C4-2B (cell line): Measurements from ENCODE around the gene CYFIP2.

Experiments
- H3K27ac ChIP-seq: fragments of 450-650 bp; 2 replicates; pipeline ENCODE4 v1.5.1; 2017
- CTCF ChIP-seq: fragments of 450-650 bp; conservative IDR thresholded peaks from 2 replicates; pipeline ENCODE4 v1.5.1; 2017; ENCODE audit warnings: mild to moderate bottlenecking
- ZFX ChIP-seq: fragments of 450-650 bp; IDR thresholded peaks from 2 replicates; pipeline ENCODE4 v1.6.1; 2017

The CYFIP2 gene

GRCh38 chr5:157384971-157385709 is 119.2 kb downstream of the CYFIP2 start:
- no peak for TF ChIP-seq CTCF
- no peak for TF ChIP-seq ZFX
- no peak overlapping the region for H3K27ac ChIP-seq

- no peak overlapping the region for H3K27ac ChIP-seq
- TF ChIP-seq ZFX (no peak), CTCF (no peak)
These were observed 121.2 kb downstream of the CYFIP2 start for GRCh38 chr5:157387041-157387563.

- H3K27ac ChIP-seq: no peak overlapping the region
- no peak for TF ChIP-seq CTCF
- no peak for TF ChIP-seq ZFX
These were observed 121.8 kb downstream of the CYFIP2 start for GRCh38 chr5:157387683-157388093.

GRCh38 chr5:157388111-157388710 is 122.3 kb downstream of the CYFIP2 start:
- TF ChIP-seq ZFX (no peak), CTCF (no peak)
- H3K27ac ChIP-seq: no peak overlapping the region

GRCh38 chr5:157389103-157389502 is 123.2 kb downstream of the CYFIP2 start:
- H3K27ac ChIP-seq: no peak overlapping the region
- no peak for TF ChIP-seq ZFX
- TF ChIP-seq CTCF: no peak

GRCh38 chr5:157390133-157390532 is 124.2 kb downstream of the CYFIP2 start:
- no peak overlapping the region for H3K27ac ChIP-seq
- TF ChIP-seq CTCF (no peak), ZFX (no peak)

GRCh38 chr5:157390551-157391297 is 124.8 kb downstream of the CYFIP2 start:
- no peak overlapping the region for H3K27ac ChIP-seq
- TF ChIP-seq CTCF (no peak), ZFX (no peak)
